ENCODE results near the gene PRR15L. TPM values are rescaled to one million over a fixed set of nuclear protein-coding genes. Genes with fewer than 3 reads are reported as not detected.

The PRR15L gene
- total and polyA plus RNA-seq, 2 of the 4 experiments (the other 2 are of a cell fraction): not detected

GRCh38 chr17:47982091-47982617 lies 24.5 kb upstream of the PRR15L start (continued):
- no peak for TF ChIP-seq MAZ (IDR thresholded peaks at IDR 0.05; ENCODE audit: borderline replicate concordance, low read depth, low read length)
- TF ChIP-seq POLR2A (IDR thresholded peaks at IDR 0.05; ENCODE audit: low read depth, low read length): no peak
- TF ChIP-seq RCOR1 (IDR thresholded peaks at IDR 0.05; ENCODE audit: insufficient replicate concordance, low read length): no peak
- no peak for TF ChIP-seq SMC3 (IDR thresholded peaks at IDR 0.05; ENCODE audit: low read depth, low read length)
- no peak for TF ChIP-seq FOS (IDR thresholded peaks at IDR 0.05; ENCODE audit: low read depth, low read length)
- TF ChIP-seq CEBPB (IDR thresholded peaks at IDR 0.05; ENCODE audit: low read depth, low read length): no peak
- TF ChIP-seq BHLHE40 (IDR thresholded peaks at IDR 0.05; ENCODE audit: low read depth, low read length): no peak

DNA sequence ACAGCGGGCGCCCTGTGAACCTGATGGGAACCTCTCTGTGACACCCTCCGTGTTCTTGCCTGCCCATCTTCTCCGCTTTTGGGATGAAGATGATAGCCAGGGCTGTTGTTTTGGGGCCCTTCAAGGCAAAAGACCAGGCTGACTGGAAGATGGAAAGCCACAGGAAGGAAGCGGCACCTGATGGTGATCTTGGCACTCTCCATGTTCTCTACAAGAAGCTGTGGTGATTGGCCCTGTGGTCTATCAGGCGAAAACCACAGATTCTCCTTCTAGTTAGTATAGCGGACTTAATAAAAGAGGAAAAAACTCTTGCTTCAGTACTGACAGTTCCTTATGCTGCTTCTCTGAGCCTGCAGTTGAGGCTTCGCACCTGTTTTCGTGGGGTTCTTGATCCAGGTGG lies 23.8 kb upstream of the PRR15L start:
- dilution Hi-C loops (cut with HindIII; ENCODE audit: low sequenced_read_pairs, unreplicated experiment): no loop called here

More for the DNA sequence above, 23.8 kb upstream of the PRR15L start:
- H3K18ac ChIP-seq (ENCODE audit: low read depth, low read length): no peak overlapping the region
- H3K4me2 ChIP-seq (ENCODE audit: low read depth, low read length): no peak overlapping the region
- peaks cover 50% of the 10 kb centered on the region for H3K36me3 ChIP-seq (ENCODE audit: control insufficient read depth, insufficient read depth, low read length)
- no peak overlapping the region for H2AFZ ChIP-seq (replicated peaks; ENCODE audit: low read length, poor library complexity)
- WGBS, 2 experiments (ENCODE audit: extremely low coverage in 2 of 2, insufficient read length in 1 of 2): 100% methylated on average over 4 of the region's 9 CpGs; no CpG with 5 or more reads in 1 of the 2 experiments
- ATAC-seq (ENCODE audit: low read depth) (no peak), DNase-seq (no peak)
- H3K79me1 ChIP-seq (ENCODE audit: low read depth in 1 of 2, low read length in 2 of 2): peaks cover 4 to 6% of the 10 kb centered on the region in 2 experiments; a peak in 2 of 4 replicates
- H4K20me1 ChIP-seq (ENCODE audit: insufficient read depth, low read length): no peaks in the 10 kb centered on the region; the same call in 1 of the 2 replicates
- no peak overlapping the region for H3K27ac ChIP-seq (ENCODE audit: insufficient read depth, low read length)
- no peak for TF ChIP-seq MAFK (IDR thresholded peaks at IDR 0.05; ENCODE audit: low read depth, low read length)
- TF ChIP-seq BHLHE40 (IDR thresholded peaks at IDR 0.05; ENCODE audit: low read depth, low read length): no peak
- TF ChIP-seq, protein P1, sequence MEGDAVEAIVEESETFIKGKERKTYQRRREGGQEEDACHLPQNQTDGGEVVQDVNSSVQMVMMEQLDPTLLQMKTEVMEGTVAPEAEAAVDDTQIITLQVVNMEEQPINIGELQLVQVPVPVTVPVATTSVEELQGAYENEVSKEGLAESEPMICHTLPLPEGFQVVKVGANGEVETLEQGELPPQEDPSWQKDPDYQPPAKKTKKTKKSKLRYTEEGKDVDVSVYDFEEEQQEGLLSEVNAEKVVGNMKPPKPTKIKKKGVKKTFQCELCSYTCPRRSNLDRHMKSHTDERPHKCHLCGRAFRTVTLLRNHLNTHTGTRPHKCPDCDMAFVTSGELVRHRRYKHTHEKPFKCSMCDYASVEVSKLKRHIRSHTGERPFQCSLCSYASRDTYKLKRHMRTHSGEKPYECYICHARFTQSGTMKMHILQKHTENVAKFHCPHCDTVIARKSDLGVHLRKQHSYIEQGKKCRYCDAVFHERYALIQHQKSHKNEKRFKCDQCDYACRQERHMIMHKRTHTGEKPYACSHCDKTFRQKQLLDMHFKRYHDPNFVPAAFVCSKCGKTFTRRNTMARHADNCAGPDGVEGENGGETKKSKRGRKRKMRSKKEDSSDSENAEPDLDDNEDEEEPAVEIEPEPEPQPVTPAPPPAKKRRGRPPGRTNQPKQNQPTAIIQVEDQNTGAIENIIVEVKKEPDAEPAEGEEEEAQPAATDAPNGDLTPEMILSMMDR (conservative IDR thresholded peaks at IDR 0.05; ENCODE audit: low read depth, low read length): no peak
- TF ChIP-seq RFX5 (IDR thresholded peaks at IDR 0.05; ENCODE audit: low read depth, low read length): no peak
- TF ChIP-seq RCOR1 (IDR thresholded peaks at IDR 0.05; ENCODE audit: insufficient replicate concordance, low read length): no peak
- no peak for TF ChIP-seq RAD21 (IDR thresholded peaks at IDR 0.05; ENCODE audit: low read length)
- TF ChIP-seq NFE2L2 (IDR thresholded peaks at IDR 0.05; ENCODE audit: low read depth, low read length): no peak
- no peak for TF ChIP-seq FOS (IDR thresholded peaks at IDR 0.05; ENCODE audit: low read depth, low read length)
- TF ChIP-seq MAZ (IDR thresholded peaks at IDR 0.05; ENCODE audit: borderline replicate concordance, low read depth, low read length): no peak
- no peak for TF ChIP-seq CHD1 (IDR thresholded peaks at IDR 0.05; ENCODE audit: low read depth, low read length)
- TF ChIP-seq MXI1 (IDR thresholded peaks at IDR 0.05; ENCODE audit: borderline replicate concordance, low read depth, low read length): no peak
- H3K14ac ChIP-seq (replicated peaks; ENCODE audit: low read depth, low read length): no peak overlapping the region
- no TSS peak for BruUV-seq (replicated peaks)
- H3K9me3 ChIP-seq (ENCODE audit: control insufficient read depth, insufficient read depth, low read length): no peaks in the 10 kb centered on the region
- no peak overlapping the region for H2BK20ac ChIP-seq (ENCODE audit: low read depth, low read length)
- H3K9me1 ChIP-seq (ENCODE audit: insufficient read depth, low read length): no peaks in the 10 kb centered on the region
- H2BK5ac ChIP-seq (ENCODE audit: low read depth, low read length, poor library complexity, severe bottlenecking): no peak overlapping the region
- H3K23ac ChIP-seq (ENCODE audit: low read depth, low read length): no peak overlapping the region
- H3K4ac ChIP-seq (ENCODE audit: low read depth, low read length): no peak overlapping the region
- H2AK5ac ChIP-seq (ENCODE audit: low read depth, low read length): no peak overlapping the region
- intact Hi-C loops (cut with micrococcal nuclease) (no loop called here), in situ Hi-C loops (cut with MboI; ENCODE audit: low sequenced_read_pairs) (loop anchor here (5.0 kb wide), 1 partner anchor 36 kb away; no protein-coding TSS in a partner anchor)
- no peak overlapping the region for H3K4me3 ChIP-seq (ENCODE audit: insufficient read depth, low read depth, low read length)
- H2AK9ac ChIP-seq (replicated peaks; ENCODE audit: low read depth, low read length, poor library complexity): no peak overlapping the region
- ChIA-PET POLR2A (ENCODE audit: unreplicated experiment) (interaction anchor here (0.6 kb wide), 1 partner anchor 45 kb away, joined by 3 read pairs; no protein-coding TSS in a partner anchor), CTCF (interaction anchor here (0.6 to 0.9 kb wide), 2 partner anchors 11 to 575 kb away, joined by 3 read pairs; partner anchors contain the start of gene CDK5RAP3)
- H3K4me1 ChIP-seq (ENCODE audit: control insufficient read depth, insufficient read depth, low read length): no peaks in the 10 kb centered on the region
- H4K91ac ChIP-seq (ENCODE audit: insufficient read depth, low read depth, low read length): no peak overlapping the region
- no peak overlapping the region for H2BK120ac ChIP-seq (ENCODE audit: low read depth, low read length)
- no peak overlapping the region for H4K5ac ChIP-seq (ENCODE audit: low read depth, low read length)
- no peak overlapping the region for H3K9ac ChIP-seq (ENCODE audit: low read depth, low read length)
- H3K27me3 ChIP-seq (ENCODE audit: control insufficient read depth, insufficient read depth, low read length): no peaks in the 10 kb centered on the region
- no peak overlapping the region for H4K8ac ChIP-seq (ENCODE audit: low read depth in 2 of 2, low read length in 2 of 2)
- H2BK15ac ChIP-seq (ENCODE audit: low read depth, low read length): no peak overlapping the region
- no peak overlapping the region for H3K56ac ChIP-seq (ENCODE audit: extremely low read depth, insufficient read depth, low read length)
